HG03095 (cell line): Measurements from ENCODE around the gene MAPK8.
"Not testable (repeated sequence)": the region's sequence is repeated elsewhere in the genome, so short reads cannot be mapped to it uniquely, and the experiment has no call there.

Experiments used
- ATAC-seq: cut with Tn5 transposase; IDR thresholded peaks from one replicate; pipeline ENCODE4 v1.9.1; 2021; ENCODE audit warnings: moderate library complexity; ENCODE audit not compliant: unreplicated experiment

Gene MAPK8

GRCh38 chr10:48333856-48334255 lies 27.4 kb downstream of the MAPK8 start:
- no peak for ATAC-seq

- ATAC-seq = no peak
Observed at GRCh38 chr10:48335788-48336187, 29.3 kb downstream of the MAPK8 start.

- peak; percentile 82 for ATAC-seq
Observed at GRCh38 chr10:48336978-48337599, 30.6 kb downstream of the MAPK8 start.

GRCh38 chr10:48340734-48341133 lies 34.3 kb downstream of the MAPK8 start:
- ATAC-seq = no peak

GRCh38 chr10:48343106-48343505 lies 36.6 kb downstream of the MAPK8 start:
- no peak for ATAC-seq

GRCh38 chr10:48343921-48344598 lies 37.6 kb downstream of the MAPK8 start:
- ATAC-seq = no peak

GRCh38 chr10:48346248-48346647 lies 39.8 kb downstream of the MAPK8 start:
- ATAC-seq = not testable (repeated sequence)

GRCh38 chr10:48347539-48347938 lies 41.1 kb downstream of the MAPK8 start:
- not testable (repeated sequence) for ATAC-seq

- not testable (repeated sequence) for ATAC-seq
Observed at GRCh38 chr10:48347943-48348342, 41.5 kb downstream of the MAPK8 start.

GRCh38 chr10:48353246-48353645 lies 46.8 kb downstream of the MAPK8 start:
- no peak for ATAC-seq

- no peak for ATAC-seq
Observed at GRCh38 chr10:48357631-48358030, 51.2 kb downstream of the MAPK8 start.

- ATAC-seq = no peak
Observed at GRCh38 chr10:48358162-48358561, 51.7 kb downstream of the MAPK8 start.

- ATAC-seq = no peak
Observed at GRCh38 chr10:48358838-48359237, 52.4 kb downstream of the MAPK8 start.

GRCh38 chr10:48361176-48361575 lies 54.7 kb downstream of the MAPK8 start:
- ATAC-seq = no peak

GRCh38 chr10:48363617-48364355 lies 57.3 kb downstream of the MAPK8 start:
- ATAC-seq = no peak

GRCh38 chr10:48364659-48365405 lies 58.4 kb downstream of the MAPK8 start:
- ATAC-seq = no peak

GRCh38 chr10:48365668-48366067 lies 59.2 kb downstream of the MAPK8 start:
- ATAC-seq = no peak

- no peak for ATAC-seq
Observed at GRCh38 chr10:48366261-48366660, 59.8 kb downstream of the MAPK8 start.

GRCh38 chr10:48369501-48369900 lies 63.0 kb downstream of the MAPK8 start:
- no peak for ATAC-seq

GRCh38 chr10:48377751-48378530 lies 71.5 kb downstream of the MAPK8 start:
- ATAC-seq = no peak

- no peak for ATAC-seq
Observed at GRCh38 chr10:48378675-48379074, 72.2 kb downstream of the MAPK8 start.
